ENCODE results near the gene CTNNA1. TPM values are rescaled to one million over a fixed set of nuclear protein-coding genes. Genes with fewer than 3 reads are reported as not detected.
"Not testable (repeated sequence)": the region's sequence is repeated elsewhere in the genome, so short reads cannot be mapped to it uniquely, and the experiment has no call there.

The CTNNA1 gene
- total RNA-seq, 1 experiment from 2014 or later = 401 TPM

- no peak for DNase-seq (ENCODE audit: low spot score)
Observed at GRCh38 chr5:138898299-138898698, 145.1 kb downstream of the CTNNA1 start.

GRCh38 chr5:138898742-138899141 is 145.5 kb downstream of the CTNNA1 start:
- no peak for DNase-seq (ENCODE audit: low spot score)

- DNase-seq (ENCODE audit: low spot score) = peak; percentile 77
Observed at GRCh38 chr5:138900281-138900965, 147.2 kb downstream of the CTNNA1 start.

GRCh38 chr5:138901716-138902115 is 148.5 kb downstream of the CTNNA1 start:
- no peak for DNase-seq (ENCODE audit: low spot score)

- DNase-seq (ENCODE audit: low spot score) = peak; percentile 59
Observed at GRCh38 chr5:138903130-138903775, 150.0 kb downstream of the CTNNA1 start.

GRCh38 chr5:138905541-138905940 is 152.3 kb downstream of the CTNNA1 start:
- peak; percentile 51 for DNase-seq (ENCODE audit: low spot score)

GRCh38 chr5:138909734-138910133 is 156.5 kb downstream of the CTNNA1 start:
- no peak for DNase-seq (ENCODE audit: low spot score)

GRCh38 chr5:138910546-138911185 is 157.4 kb downstream of the CTNNA1 start:
- DNase-seq (ENCODE audit: low spot score) = no peak

- DNase-seq (ENCODE audit: low spot score) = no peak
Observed at GRCh38 chr5:138911441-138911840, 158.2 kb downstream of the CTNNA1 start.

- DNase-seq (ENCODE audit: low spot score) = no peak
Observed at GRCh38 chr5:138912093-138912492, 158.9 kb downstream of the CTNNA1 start.

GRCh38 chr5:138913773-138914172 is 160.5 kb downstream of the CTNNA1 start:
- no peak for DNase-seq (ENCODE audit: low spot score)

GRCh38 chr5:138914338-138914737 is 161.1 kb downstream of the CTNNA1 start:
- no peak for DNase-seq (ENCODE audit: low spot score)

GRCh38 chr5:138918686-138919085 is 165.5 kb downstream of the CTNNA1 start:
- DNase-seq (ENCODE audit: low spot score) = no peak

- DNase-seq (ENCODE audit: low spot score) = no peak
Observed at GRCh38 chr5:138920181-138920580, 167.0 kb downstream of the CTNNA1 start.

GRCh38 chr5:138921362-138921761 is 168.1 kb downstream of the CTNNA1 start:
- DNase-seq (ENCODE audit: low spot score) = not testable (repeated sequence)

GRCh38 chr5:138922494-138922893 is 169.3 kb downstream of the CTNNA1 start:
- no peak for DNase-seq (ENCODE audit: low spot score)

GRCh38 chr5:138925090-138925635 is 171.9 kb downstream of the CTNNA1 start:
- DNase-seq (ENCODE audit: low spot score) = no peak

- DNase-seq (ENCODE audit: low spot score) = no peak
Observed at GRCh38 chr5:138926257-138926656, 173.0 kb downstream of the CTNNA1 start.

GRCh38 chr5:138926688-138927448 is 173.6 kb downstream of the CTNNA1 start:
- DNase-seq (ENCODE audit: low spot score) = no peak

GRCh38 chr5:138927544-138927943 is 174.3 kb downstream of the CTNNA1 start:
- DNase-seq (ENCODE audit: low spot score) = no peak

- DNase-seq (ENCODE audit: low spot score) = no peak
Observed at GRCh38 chr5:138927979-138928378, 174.8 kb downstream of the CTNNA1 start.

- DNase-seq (ENCODE audit: low spot score) = no peak
Observed at GRCh38 chr5:138929571-138929955, 176.3 kb downstream of the CTNNA1 start.
